ENCODE results near the gene ZNF232.
"Not testable (repeated sequence)": the region's sequence is repeated elsewhere in the genome, so short reads cannot be mapped to it uniquely, and the experiment has no call there.

Gene ZNF232

DNA sequence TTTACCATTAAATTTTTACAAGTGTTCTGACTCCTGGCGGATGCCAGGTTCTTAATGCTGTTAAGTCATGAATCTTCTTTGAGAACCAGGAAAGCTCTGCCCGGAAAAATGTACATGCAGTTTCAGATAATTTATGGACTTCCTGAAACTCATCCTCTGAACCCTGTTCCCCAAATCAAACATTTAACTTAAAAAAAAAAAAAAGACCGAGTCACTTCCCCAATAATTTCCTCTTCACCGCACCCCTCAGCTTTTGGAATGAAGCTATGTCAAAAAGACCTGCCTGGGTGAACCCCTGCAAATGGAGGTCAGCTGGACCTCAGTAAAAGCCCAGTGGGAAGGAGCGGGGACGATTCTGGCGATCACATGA lies 15.0 kb downstream of the ZNF232 start:
- DNase-seq, result no peak

- no peak for DNase-seq
Measured at GRCh38 chr17:5092218-5093010, 19.3 kb downstream of the ZNF232 start.

DNA sequence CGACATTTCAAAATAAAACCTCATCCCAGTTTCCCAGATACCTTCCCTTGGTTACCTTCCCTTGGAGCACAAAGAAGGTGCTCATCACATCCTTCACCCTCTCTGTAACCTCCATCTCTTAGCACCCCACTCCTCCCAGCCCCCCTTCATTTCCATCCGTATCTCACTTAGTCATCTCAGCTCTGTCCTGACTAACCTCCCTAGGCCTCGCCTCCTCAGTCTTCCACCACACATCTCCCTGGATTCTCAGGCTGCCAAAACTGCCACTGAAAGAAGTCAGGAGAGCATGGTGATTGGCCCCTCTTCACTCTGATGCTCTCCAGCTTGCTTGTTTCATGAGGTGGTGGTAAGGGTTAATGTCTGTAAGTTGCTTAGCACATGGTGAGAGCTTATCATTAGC lies 31.1 kb downstream of the ZNF232 start:
- no peak for DNase-seq

DNA sequence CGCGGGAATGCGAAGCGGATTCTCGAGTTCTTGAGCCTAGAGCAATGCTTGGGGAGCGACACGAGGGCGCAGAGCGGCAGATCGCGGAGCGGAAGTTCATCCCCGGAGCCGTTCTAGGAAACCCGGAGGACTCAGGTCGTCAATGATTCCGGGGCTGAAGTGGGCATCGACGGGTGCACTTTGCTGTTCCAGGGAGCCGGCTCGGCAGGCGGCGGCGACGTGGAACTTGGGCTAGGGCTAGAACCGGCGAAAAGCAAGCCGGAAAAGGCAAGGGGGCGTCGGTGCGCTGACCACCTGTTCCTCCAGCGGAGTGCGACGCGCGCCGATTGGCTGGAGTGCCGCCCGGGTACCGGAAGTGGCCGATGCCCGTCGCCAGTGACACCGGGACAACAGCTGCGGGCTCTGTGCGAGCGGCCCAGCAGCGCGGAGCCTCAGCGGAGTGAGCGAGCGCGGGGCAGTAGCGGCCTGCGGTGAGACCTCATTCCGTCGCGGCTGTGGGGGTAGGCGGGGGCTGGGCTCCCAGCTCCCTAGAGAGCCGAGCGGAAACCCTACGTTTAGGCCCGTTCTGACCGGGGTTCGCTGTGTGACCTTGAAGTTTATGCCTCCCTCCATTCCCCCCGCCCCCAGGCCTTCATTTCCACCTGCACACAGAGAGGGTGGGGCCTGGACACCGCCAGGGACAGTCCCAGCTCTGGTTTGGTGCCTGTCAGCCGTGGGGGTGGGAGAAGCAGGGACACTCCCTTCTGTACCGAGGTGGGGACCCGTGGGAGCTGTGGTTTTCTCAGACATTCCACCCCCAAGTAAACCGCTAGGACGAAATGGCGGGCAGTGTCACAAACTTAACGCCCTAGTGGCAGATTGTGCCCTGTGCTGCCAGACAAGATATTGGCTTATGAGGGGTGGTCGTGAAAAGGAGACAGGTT lies 33.3 kb downstream of the ZNF232 start, which contains the start of gene ZFP3:
ZFP3 (plus strand) TSS at position 362 of the 923 bp plus-strand sequence. CDS start 13,038 bp downstream, outside the sequence.
- DNase-seq, result peak; percentile 92

GRCh38 chr17:5077781-5078105 lies 33.9 kb downstream of the ZNF232 start:
- DNase-seq, result no peak

DNA sequence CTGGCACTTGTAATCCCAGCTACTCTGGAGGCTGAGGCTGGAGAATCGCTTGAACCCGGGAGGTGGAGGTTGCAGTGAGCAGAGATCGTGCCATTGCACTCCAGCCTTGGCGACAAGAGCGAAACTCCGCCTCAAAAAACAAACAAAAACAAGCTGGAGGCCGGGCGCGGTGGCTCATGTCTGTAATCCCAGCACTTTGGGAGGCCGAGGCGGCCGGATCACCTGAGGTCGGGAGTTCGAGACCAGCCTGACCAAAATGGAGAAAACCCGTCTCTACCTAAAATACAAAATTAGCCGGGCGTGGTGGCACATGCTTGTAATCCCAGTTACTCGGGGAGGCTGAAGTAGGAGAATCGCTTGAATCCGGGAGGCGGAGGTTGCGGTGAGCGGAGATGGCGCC lies 34.4 kb downstream of the ZNF232 start:
- DNase-seq, result not testable (repeated sequence)

GRCh38 chr17:5075472-5075871 lies 36.2 kb downstream of the ZNF232 start:
- DNase-seq, result not testable (repeated sequence)

GRCh38 chr17:5069724-5070123 lies 42.0 kb downstream of the ZNF232 start:
- no peak for DNase-seq

- no peak for DNase-seq
Measured at GRCh38 chr17:5068236-5068635, 43.4 kb downstream of the ZNF232 start.

GRCh38 chr17:5065227-5065744 lies 46.4 kb downstream of the ZNF232 start:
- no peak for DNase-seq
